GM19240 (cell line): ENCODE measurements around the gene PSD4.
"Not testable (repeated sequence)": the region's sequence is repeated elsewhere in the genome, so short reads cannot be mapped to it uniquely, and the experiment has no call there.

Source experiments
- DNase-seq: peaks from one replicate; pipeline ENCODE4 v3.0.0; 2011; ENCODE audit warnings: low spot score; ENCODE audit not compliant: insufficient read length

The PSD4 gene

GRCh38 chr2:113220970-113221708, 47.4 kb downstream of the PSD4 start:
- no peak for DNase-seq

- no peak for DNase-seq
Observed at GRCh38 chr2:113221846-113222245, 48.1 kb downstream of the PSD4 start.

GRCh38 chr2:113223813-113224212, 50.0 kb downstream of the PSD4 start:
- no peak for DNase-seq

- DNase-seq, result no peak
Observed at GRCh38 chr2:113224647-113225236, 51.0 kb downstream of the PSD4 start.

GRCh38 chr2:113225263-113226259, 51.8 kb downstream of the PSD4 start:
- no peak for DNase-seq

- DNase-seq, result no peak
Observed at GRCh38 chr2:113226462-113226861, 52.7 kb downstream of the PSD4 start.

- no peak for DNase-seq
Observed at GRCh38 chr2:113227290-113227689, 53.5 kb downstream of the PSD4 start.

- DNase-seq, result no peak
Observed at GRCh38 chr2:113227698-113228097, 53.9 kb downstream of the PSD4 start.

- DNase-seq, result no peak
Observed at GRCh38 chr2:113228351-113228750, 54.6 kb downstream of the PSD4 start.

- DNase-seq, result no peak
Observed at GRCh38 chr2:113228991-113229716, 55.4 kb downstream of the PSD4 start.

- no peak for DNase-seq
Observed at GRCh38 chr2:113229795-113230194, 56.0 kb downstream of the PSD4 start.

- no peak for DNase-seq
Observed at GRCh38 chr2:113230531-113230930, 56.8 kb downstream of the PSD4 start.

- no peak for DNase-seq
Observed at GRCh38 chr2:113231064-113231463, 57.3 kb downstream of the PSD4 start.

GRCh38 chr2:113232123-113232522, 58.4 kb downstream of the PSD4 start:
- no peak for DNase-seq

GRCh38 chr2:113232740-113233139, 59.0 kb downstream of the PSD4 start:
- no peak for DNase-seq

GRCh38 chr2:113233593-113234550, 60.1 kb downstream of the PSD4 start:
- no peak for DNase-seq

GRCh38 chr2:113234721-113235346, 61.1 kb downstream of the PSD4 start:
- DNase-seq, result no peak

- not testable (repeated sequence) for DNase-seq
Observed at GRCh38 chr2:113235347-113236226, 61.8 kb downstream of the PSD4 start.
